GM18499 (cell line): ENCODE data around the gene TCP10L.
"Not testable (repeated sequence)": the region's sequence is repeated elsewhere in the genome, so short reads cannot be mapped to it uniquely, and the experiment has no call there.

Experiments
- ATAC-seq: cut with Tn5 transposase; IDR thresholded peaks from one replicate; pipeline ENCODE4 v1.9.1; 2021; ENCODE audit warnings: moderate number of reproducible peaks; ENCODE audit not compliant: insufficient read depth, unreplicated experiment

Gene TCP10L

GRCh38 chr21:32559006-32559610, 26.2 kb downstream of the TCP10L start:
- no peak for ATAC-seq

- ATAC-seq: no peak
Measured at GRCh38 chr21:32558106-32558505, 27.2 kb downstream of the TCP10L start.

- ATAC-seq: no peak
Measured at GRCh38 chr21:32554832-32555638, 30.3 kb downstream of the TCP10L start.

DNA sequence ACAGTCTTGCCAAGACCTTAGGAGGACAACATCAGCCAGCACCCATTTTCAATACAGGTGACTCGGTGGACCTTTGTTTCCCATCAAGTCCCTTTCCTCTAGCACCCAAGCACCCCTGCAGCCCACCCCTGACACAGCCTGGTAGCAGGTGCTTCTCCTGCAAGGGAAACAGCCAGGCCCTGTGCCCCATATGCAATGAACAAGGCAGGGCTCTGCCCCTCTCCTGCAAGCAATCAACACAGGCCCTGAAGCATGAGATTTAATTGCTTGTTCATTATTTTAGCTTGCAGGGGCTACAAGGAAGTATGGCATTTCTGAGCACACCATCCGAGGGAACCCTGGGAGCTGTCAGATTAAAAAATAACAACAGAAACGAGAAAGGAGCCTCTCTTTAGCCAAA, 35.4 kb downstream of the TCP10L start:
- ATAC-seq: no peak

DNA sequence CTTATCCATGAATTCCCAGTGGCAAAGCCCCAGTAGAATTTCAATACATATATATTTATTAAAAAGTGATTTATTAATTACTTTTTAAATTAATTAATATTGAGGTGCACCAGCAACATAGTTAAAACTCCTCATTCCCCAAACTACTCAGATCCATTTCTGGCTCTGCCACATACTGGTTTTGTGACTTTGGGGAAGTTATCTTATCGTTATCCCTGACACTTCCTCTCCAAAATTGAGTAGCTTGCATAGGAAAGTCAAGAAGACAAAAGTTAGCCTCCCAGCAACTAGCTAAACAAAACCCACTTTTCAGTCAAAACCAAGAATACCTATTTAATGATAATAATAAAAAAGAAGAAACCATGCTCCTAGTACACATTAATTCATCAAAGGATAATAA, 35.9 kb downstream of the TCP10L start:
- no peak for ATAC-seq

- no peak for ATAC-seq
Measured at GRCh38 chr21:32548978-32549377, 36.3 kb downstream of the TCP10L start.

DNA sequence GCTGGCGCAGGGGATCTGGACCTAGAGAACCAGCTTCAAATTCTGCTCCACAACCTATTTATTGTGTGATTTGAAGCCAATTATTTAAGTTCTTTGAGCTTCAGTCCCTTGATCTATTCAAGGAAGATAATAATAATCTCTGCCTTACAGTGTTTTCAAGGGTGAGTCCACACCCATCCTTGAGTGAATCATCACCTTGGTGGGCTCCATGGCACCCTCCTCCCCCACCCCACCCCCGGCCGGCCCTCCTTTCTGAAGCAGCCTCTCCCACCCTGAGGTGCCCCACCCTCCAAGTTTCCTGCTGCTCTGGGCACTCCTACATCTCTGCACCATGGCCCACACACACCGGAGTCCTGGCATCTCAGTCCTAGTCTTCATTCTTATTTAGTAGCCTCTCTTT, 38.3 kb downstream of the TCP10L start:
- no peak for ATAC-seq

DNA sequence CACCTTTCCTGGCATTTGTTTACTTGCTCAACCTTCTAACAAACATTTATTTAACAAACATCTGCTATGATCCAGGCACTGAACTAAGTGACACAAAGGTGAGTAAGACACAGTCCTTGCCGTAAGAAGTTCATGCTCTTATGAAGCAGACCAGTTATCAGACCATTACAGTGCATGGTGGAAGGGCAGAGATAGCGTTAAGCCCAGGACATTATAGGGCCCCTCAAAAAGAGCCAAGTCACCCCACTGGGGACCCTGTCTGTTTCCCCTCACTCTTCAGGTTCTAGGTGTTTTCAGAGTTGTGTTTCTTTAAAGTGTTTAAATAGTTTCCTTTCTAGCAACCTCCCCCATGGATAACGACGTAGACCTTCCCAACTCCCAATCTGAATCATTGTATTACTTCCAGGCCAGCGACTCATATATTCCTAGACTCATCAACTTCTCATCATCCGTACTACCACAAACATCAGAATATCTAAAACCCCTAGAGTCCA, 39.3 kb downstream of the TCP10L start:
- ATAC-seq: no peak

GRCh38 chr21:32544697-32545096, 40.6 kb downstream of the TCP10L start:
- no peak for ATAC-seq

DNA sequence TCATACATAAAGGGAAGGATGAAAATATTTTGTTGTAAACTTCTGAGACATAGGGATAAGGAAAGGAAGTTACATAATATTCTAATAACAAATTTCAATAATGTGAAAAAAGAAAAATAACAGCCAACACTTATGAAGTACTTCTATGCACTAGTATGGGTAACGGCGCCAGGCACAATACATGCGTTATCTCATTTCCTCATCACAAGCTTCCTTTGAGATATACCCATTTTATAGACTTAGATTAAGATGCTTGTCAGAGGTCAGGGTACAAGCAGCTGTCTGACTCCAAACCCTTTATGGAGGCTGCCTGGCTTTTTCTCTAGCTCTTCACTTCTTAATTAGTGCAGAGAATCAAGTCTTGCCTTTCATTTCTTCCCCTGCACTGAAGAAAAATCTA, 41.3 kb downstream of the TCP10L start:
- ATAC-seq: no peak

- ATAC-seq: not testable (repeated sequence)
Measured at GRCh38 chr21:32543056-32543455, 42.3 kb downstream of the TCP10L start.

DNA sequence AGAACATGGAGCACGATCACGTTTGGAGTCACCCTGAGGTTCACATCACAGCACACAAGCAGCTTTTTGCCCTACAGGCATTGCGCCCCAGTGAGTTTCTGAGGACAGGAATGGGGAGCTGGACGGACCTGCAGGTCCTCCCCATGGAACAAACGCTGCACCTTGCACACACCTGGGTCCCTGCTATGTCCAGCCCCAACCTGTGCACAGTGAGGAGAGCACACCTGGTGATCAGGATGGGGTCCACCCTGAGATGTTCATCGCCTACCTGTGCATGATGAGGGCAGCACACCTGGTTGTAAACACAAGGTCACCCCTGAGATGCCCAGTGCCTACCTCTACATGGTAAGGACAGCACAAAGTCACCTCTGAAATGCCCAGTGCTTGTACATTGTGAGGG, 45.9 kb downstream of the TCP10L start:
- ATAC-seq: no peak

- no peak for ATAC-seq
Measured at GRCh38 chr21:32538147-32538792, 47.1 kb downstream of the TCP10L start.

DNA sequence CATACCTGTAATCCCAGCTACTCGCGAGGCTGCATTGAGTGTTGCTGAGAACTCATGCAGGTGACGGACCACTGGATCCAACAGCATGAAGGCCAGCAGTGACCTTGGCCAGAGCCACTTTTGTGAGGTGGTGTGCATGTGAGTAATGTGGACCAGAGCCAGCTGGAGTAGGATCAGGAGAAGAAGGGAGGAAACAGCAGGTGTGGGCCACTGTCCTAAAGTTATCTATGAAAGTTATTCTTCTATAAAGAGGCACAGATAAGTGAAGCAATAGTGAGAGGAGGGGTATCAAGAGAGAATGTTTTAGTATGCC, 47.8 kb downstream of the TCP10L start:
- no peak for ATAC-seq

- ATAC-seq: no peak
Measured at GRCh38 chr21:32535612-32536011, 49.7 kb downstream of the TCP10L start.

DNA sequence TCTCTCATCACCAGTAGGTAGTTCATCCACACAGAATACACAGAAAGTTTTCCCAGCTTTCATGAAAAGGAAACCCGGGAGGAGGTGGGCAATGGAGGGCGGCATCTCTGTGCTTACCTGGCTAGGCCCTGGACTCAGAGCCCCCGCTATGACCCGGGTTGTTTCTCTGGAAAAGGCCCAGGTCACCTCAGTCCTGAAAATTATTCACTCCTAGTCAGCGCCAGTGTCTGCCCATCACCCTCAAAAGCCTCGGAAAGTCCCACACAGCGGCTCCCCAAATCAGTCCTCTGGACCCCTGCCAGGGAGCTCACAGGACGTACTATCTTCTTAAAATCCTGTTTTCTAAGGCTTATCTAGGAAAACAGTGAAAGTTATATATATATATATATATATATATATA, 51.2 kb downstream of the TCP10L start:
- ATAC-seq: no peak

DNA sequence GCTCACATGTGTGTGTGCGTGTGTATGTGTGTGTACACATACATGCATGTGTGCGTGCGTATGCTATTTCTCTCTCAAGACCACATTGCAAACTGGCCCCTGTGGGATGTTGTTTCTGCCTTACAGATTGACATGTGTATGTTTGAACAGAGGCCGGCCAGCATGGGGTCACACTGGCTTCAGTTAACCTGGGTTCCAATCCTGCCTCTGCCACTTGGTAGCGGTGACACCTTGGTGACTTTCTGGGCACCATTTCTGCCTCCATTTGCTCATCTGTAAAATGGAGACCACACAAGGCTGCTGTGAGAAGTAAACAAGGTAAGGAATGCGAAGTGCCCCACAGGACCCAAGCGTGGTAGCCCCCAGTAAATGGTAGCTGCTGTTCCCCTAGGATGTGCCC, 51.7 kb downstream of the TCP10L start:
- ATAC-seq: no peak

DNA sequence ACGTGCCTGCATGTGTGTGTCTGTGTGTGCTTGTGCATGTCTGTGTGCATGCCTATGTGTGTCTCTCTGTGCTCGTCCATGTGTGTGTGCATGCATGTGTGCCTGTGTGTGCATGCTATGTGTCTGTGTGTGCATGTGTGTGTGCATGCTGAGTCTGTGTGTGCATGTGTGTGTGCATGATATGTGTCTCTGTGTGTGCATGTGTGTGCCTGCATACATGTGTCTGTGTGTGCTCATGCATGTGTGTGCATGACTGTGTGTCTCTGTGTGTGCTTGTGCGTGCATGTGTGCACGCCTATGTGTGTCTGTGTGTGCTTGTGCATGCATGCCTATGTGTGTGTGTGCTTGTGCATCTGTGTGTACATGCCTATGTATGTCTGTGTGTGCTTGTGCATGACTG, 52.3 kb downstream of the TCP10L start:
- ATAC-seq: no peak

DNA sequence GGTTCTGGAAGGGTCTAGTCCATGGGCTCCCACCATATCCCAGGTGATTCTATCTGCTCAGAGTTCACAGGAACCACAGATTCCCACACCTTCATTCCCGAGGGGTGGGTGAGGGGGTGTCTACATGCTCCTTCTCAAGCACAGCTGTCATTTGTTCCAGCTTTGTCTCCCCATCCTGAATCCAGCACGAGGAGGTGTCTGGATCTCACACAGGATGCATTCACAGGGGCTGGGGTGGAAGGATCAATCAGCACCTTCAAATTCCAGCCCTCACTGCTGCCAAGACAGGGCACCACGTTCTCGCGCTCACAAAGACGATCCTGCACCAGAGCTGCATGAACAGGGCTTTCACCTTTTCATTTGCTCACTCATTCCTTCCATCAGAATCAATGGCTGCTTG, 52.7 kb downstream of the TCP10L start:
- ATAC-seq: no peak

DNA sequence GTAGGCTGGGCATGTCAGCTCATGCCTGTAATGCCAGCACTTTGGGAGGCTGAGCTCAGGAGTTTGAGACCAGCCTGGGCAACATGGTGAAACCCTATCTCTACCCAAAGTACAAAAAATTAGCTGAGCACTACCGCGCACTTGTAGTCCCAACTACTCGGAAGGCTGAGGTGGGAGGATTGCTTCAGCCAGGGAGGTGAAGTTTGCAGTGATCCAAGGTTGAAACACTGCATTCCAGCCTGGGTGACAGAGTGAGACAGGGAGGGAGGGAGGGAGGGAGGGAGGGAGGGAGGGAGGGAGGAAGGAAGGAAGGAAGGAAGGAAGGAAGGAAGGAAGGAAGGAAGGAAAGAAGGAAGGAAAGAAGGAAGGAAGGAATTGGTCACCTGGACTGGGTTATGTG, 53.8 kb downstream of the TCP10L start:
- ATAC-seq: not testable (repeated sequence)

GRCh38 chr21:32530809-32531208, 54.5 kb downstream of the TCP10L start:
- ATAC-seq: not testable (repeated sequence)

DNA sequence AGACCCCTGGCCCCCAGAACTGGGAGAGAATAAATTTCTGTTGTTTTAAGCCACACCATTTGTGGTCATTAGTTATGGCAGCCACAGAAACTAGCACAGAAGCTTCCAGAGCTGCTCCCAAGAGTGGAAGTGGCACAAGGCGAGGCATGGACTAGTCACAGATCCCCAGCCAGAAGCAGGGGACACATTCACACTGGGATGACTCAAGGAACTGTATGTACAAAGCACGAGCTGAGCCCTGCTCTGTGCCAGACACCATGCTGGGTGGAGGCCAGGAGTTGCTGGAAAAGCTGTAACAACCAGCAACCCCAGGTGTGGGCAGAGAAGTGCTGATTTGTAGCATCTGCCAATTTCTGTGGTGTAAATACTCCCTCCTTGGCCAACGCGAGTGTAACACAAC, 55.6 kb downstream of the TCP10L start:
- no peak for ATAC-seq
